ENCODE data around the gene WDR47.
"Not testable (repeated sequence)": the region's sequence is repeated elsewhere in the genome, so short reads cannot be mapped to it uniquely, and the experiment has no call there.

Gene WDR47

GRCh38 chr1:108961752-108962486, 80.0 kb downstream of the WDR47 start:
- DNase-seq: no peak

GRCh38 chr1:108961198-108961597, 80.7 kb downstream of the WDR47 start:
- DNase-seq: no peak

GRCh38 chr1:108960719-108961118, 81.2 kb downstream of the WDR47 start:
- no peak for DNase-seq

- no peak for DNase-seq
Observed at GRCh38 chr1:108957888-108958287, 84.0 kb downstream of the WDR47 start.

GRCh38 chr1:108955881-108956280, 86.0 kb downstream of the WDR47 start:
- DNase-seq: peak; percentile 8

- no peak for DNase-seq
Observed at GRCh38 chr1:108955111-108955510, 86.8 kb downstream of the WDR47 start.

- DNase-seq: no peak
Observed at GRCh38 chr1:108953452-108953851, 88.5 kb downstream of the WDR47 start.

GRCh38 chr1:108951242-108951641, 90.7 kb downstream of the WDR47 start:
- DNase-seq: no peak

- no peak for DNase-seq
Observed at GRCh38 chr1:108949044-108949443, 92.9 kb downstream of the WDR47 start.

GRCh38 chr1:108947871-108948525, 93.9 kb downstream of the WDR47 start:
- no peak for DNase-seq

GRCh38 chr1:108936170-108936569, 105.7 kb downstream of the WDR47 start:
- DNase-seq: no peak

GRCh38 chr1:108933944-108934343, 108.0 kb downstream of the WDR47 start:
- no peak for DNase-seq

GRCh38 chr1:108927565-108927964, 114.3 kb downstream of the WDR47 start:
- not testable (repeated sequence) for DNase-seq

GRCh38 chr1:108925920-108926319, 116.0 kb downstream of the WDR47 start:
- no peak for DNase-seq
